Left ventricle myocardium inferior (tissue), 1 donor: Measurements from ENCODE around the gene BRSK1. TPM values are rescaled to one million over a fixed set of nuclear protein-coding genes. Genes with fewer than 3 reads are reported as not detected.
A peak's percentile ranks its signal among the peaks of the same experiment; 100 is the strongest.

Experiments
- DNase-seq: peaks from one replicate; pipeline ENCODE4 v3.0.0-alpha.2; 2020
- H3K27ac ChIP-seq: fragments of 200-600 bp; replicated peaks from 2 replicates; pipeline ENCODE4 v1.8.0; 2021
- H3K27me3 ChIP-seq: fragments of 200-600 bp; 2 replicates; pipeline ENCODE4 v1.8.0; 2021; ENCODE audit warnings: low read depth
- H3K36me3 ChIP-seq: fragments of 200-600 bp; 2 replicates; pipeline ENCODE4 v1.8.0; 2021
- H3K4me1 ChIP-seq: fragments of 200-600 bp; 2 replicates; pipeline ENCODE4 v1.8.0; 2021
- H3K4me3 ChIP-seq: fragments of 200-600 bp; 2 replicates; pipeline ENCODE4 v1.8.0; 2021; ENCODE audit warnings: mild to moderate bottlenecking, moderate library complexity
- H3K9me3 ChIP-seq: fragments of 200-600 bp; replicated peaks from 2 replicates; pipeline ENCODE4 v1.8.0; 2021
- CTCF ChIP-seq: fragments of 200-600 bp; IDR thresholded peaks from 2 replicates; pipeline ENCODE4 v1.8.0; 2021; ENCODE audit warnings: antibody characterized with exemption, mild to moderate bottlenecking, borderline replicate concordance
- intact Hi-C: fragments of 100-400 bp; cut with micrococcal nuclease; formaldehyde crosslinking; loops from one replicate; pipeline ENCODE4 v1.11.0; 2022
- total RNA-seq: library from RNA; stranded (reverse); fragmentation: NEBNext Ultra II Directional; extraction: Animal tissue kit (Norgen Biotek cat#: 25700); gene quantifications from one replicate; pipeline ENCODE4 v1.2.1, GENCODE V29; 2021
- donor health status: DM: no; HTN: yes; CAD: no; lungs with severe emphysema.

The BRSK1 gene
- total RNA-seq, 1 donor from 2014 or later, result 3.0 TPM

- TF ChIP-seq CTCF, result no peak
- intact Hi-C loops, result no loop called here
- H3K9me3 ChIP-seq, result no peaks in the 10 kb centered on the region
- no peaks in the 10 kb centered on the region for H3K27me3 ChIP-seq
- no peak overlapping the region for H3K27ac ChIP-seq
- peaks cover 4% of the 10 kb centered on the region for H3K4me1 ChIP-seq
- no peak overlapping the region for H3K4me3 ChIP-seq
- no peak for DNase-seq
- no peaks in the 10 kb centered on the region for H3K36me3 ChIP-seq
Observed at GRCh38 chr19:55300886-55301458, 17.2 kb downstream of the BRSK1 start.

GRCh38 chr19:55301459-55302317 is 17.9 kb downstream of the BRSK1 start:
- H3K27ac ChIP-seq, result no peak overlapping the region
- intact Hi-C loops, result no loop called here
- peaks cover 4% of the 10 kb centered on the region for H3K4me1 ChIP-seq
- H3K4me3 ChIP-seq, result peak overlapping the region; percentile 61
- H3K27me3 ChIP-seq, result no peaks in the 10 kb centered on the region
- H3K36me3 ChIP-seq, result no peaks in the 10 kb centered on the region
- DNase-seq, result peak; percentile 87
- H3K9me3 ChIP-seq, result no peaks in the 10 kb centered on the region
- peak; percentile 99 for TF ChIP-seq CTCF

- no peaks in the 10 kb centered on the region for H3K36me3 ChIP-seq
- intact Hi-C loops, result no loop called here
- H3K27ac ChIP-seq, result no peak overlapping the region
- TF ChIP-seq CTCF, result no peak
- DNase-seq, result no peak
- no peaks in the 10 kb centered on the region for H3K27me3 ChIP-seq
- H3K4me1 ChIP-seq, result peaks cover 4% of the 10 kb centered on the region
- no peak overlapping the region for H3K4me3 ChIP-seq
- H3K9me3 ChIP-seq, result no peaks in the 10 kb centered on the region
Observed at GRCh38 chr19:55302318-55302703, 18.5 kb downstream of the BRSK1 start.

- TF ChIP-seq CTCF, result no peak
- no peaks in the 10 kb centered on the region for H3K36me3 ChIP-seq
- H3K9me3 ChIP-seq, result no peaks in the 10 kb centered on the region
- no peak overlapping the region for H3K4me3 ChIP-seq
- no peak overlapping the region for H3K27ac ChIP-seq
- intact Hi-C loops, result no loop called here
- H3K27me3 ChIP-seq, result no peaks in the 10 kb centered on the region
- peaks cover 4% of the 10 kb centered on the region for H3K4me1 ChIP-seq
- DNase-seq, result no peak
Observed at GRCh38 chr19:55303477-55303876, 19.7 kb downstream of the BRSK1 start.

- TF ChIP-seq CTCF, result no peak
- no peak for DNase-seq
- no peaks in the 10 kb centered on the region for H3K36me3 ChIP-seq
- intact Hi-C loops, result no loop called here
- no peak overlapping the region for H3K27ac ChIP-seq
- H3K9me3 ChIP-seq, result peaks cover 2% of the 10 kb centered on the region
- H3K4me1 ChIP-seq, result peaks cover 4% of the 10 kb centered on the region
- H3K27me3 ChIP-seq, result no peaks in the 10 kb centered on the region
- no peak overlapping the region for H3K4me3 ChIP-seq
Observed at GRCh38 chr19:55304279-55304978, 20.6 kb downstream of the BRSK1 start.
